M059J (cell line): Measurements from ENCODE around the gene UTP14C. TPM values are rescaled to one million over a fixed set of nuclear protein-coding genes. Genes with fewer than 3 reads are reported as not detected.
"Not testable (repeated sequence)": the region's sequence is repeated elsewhere in the genome, so short reads cannot be mapped to it uniquely, and the experiment has no call there.

ENCODE experiments used
- DNase-seq: peaks from one replicate; pipeline ENCODE4 v3.0.0-alpha.2; 2012; ENCODE audit warnings: low read depth
- total RNA-seq: library from RNA; depleted of rRNA; stranded (reverse); fragments of >200 nt; shearing (Covaris generic); gene quantifications from 2 replicates; pipeline ENCODE4 v1.2.3, GENCODE V29; 2014; rRNA removed

Gene UTP14C
- total RNA-seq, 1 experiment from 2014 or later: 10.7 TPM

- no peak for DNase-seq
These were observed 24.0 kb downstream of the UTP14C start for GRCh38 chr13:52048516-52048915.

GRCh38 chr13:52051400-52051799 is 26.9 kb downstream of the UTP14C start:
- DNase-seq: no peak

GRCh38 chr13:52053460-52053859 is 29.0 kb downstream of the UTP14C start:
- no peak for DNase-seq

- DNase-seq: not testable (repeated sequence)
These were observed 36.6 kb downstream of the UTP14C start for GRCh38 chr13:52061064-52061463.

GRCh38 chr13:52061587-52061986 is 37.1 kb downstream of the UTP14C start:
- DNase-seq: no peak

GRCh38 chr13:52067237-52067636 is 42.7 kb downstream of the UTP14C start:
- no peak for DNase-seq

GRCh38 chr13:52070929-52071523 is 46.5 kb downstream of the UTP14C start:
- peak; percentile 42 for DNase-seq

Other genes starting within 250 kb of the UTP14C start
- 2.1 and 2.2 TPM in 2 replicates for gene DHRS12, start 220.5 kb upstream of the UTP14C start, total RNA-seq
- not detected in 2 replicates for gene TMEM272, start 179.5 kb upstream of the UTP14C start, total RNA-seq
- gene CCDC70, start 162.7 kb upstream of the UTP14C start, total RNA-seq: 0.34 TPM in 1 of 2 replicates, not detected in the other
- 0.52 and 0.94 TPM in 2 replicates for gene ATP7B, start 13.2 kb upstream of the UTP14C start, total RNA-seq
- 20.7 and 26.1 TPM in 2 replicates for gene ALG11, start 12.3 kb upstream of the UTP14C start, total RNA-seq
- not detected in 2 replicates for gene NEK5, start 104.4 kb downstream of the UTP14C start, total RNA-seq
- gene NEK3, start 134.9 kb downstream of the UTP14C start, total RNA-seq: 2.2 and 4.2 TPM in 2 replicates